Parathyroid adenoma (tissue), 2 donors: ENCODE measurements around the gene ATP8B1.

ENCODE experiments used
- H2AFZ ChIP-seq: fragments of 300-600 bp; sonication (generic); one replicate; pipeline ENCODE4 v1.7.0; 2017; ENCODE audit warnings: antibody characterized with exemption, mild to moderate bottlenecking
- H3K27ac ChIP-seq: fragments of 300-600 bp; sonication (generic); one replicate; pipeline ENCODE4 v1.7.0; 2017
- H3K27me3 ChIP-seq: fragments of 300-600 bp; sonication (generic); one replicate; pipeline ENCODE4 v1.7.0; 2017; ENCODE audit warnings: low read length; ENCODE audit not compliant: control insufficient read depth, insufficient read depth
- H3K36me3 ChIP-seq: fragments of 300-600 bp; sonication (generic); one replicate; pipeline ENCODE4 v1.7.0; 2017; ENCODE audit warnings: low read length; ENCODE audit not compliant: control insufficient read depth, insufficient read depth
- H3K4me1 ChIP-seq: fragments of 300-600 bp; sonication (generic); one replicate; pipeline ENCODE4 v1.7.0; 2017; ENCODE audit warnings: control low read depth
- H3K4me2 ChIP-seq: fragments of 300-600 bp; sonication (generic); one replicate; pipeline ENCODE4 v1.7.0; 2017; ENCODE audit warnings: low read length
- H3K4me3 ChIP-seq: fragments of 300-600 bp; sonication (generic); one replicate; pipeline ENCODE4 v1.7.0; 2017; ENCODE audit warnings: low read depth, low read length
- H3K79me2 ChIP-seq: fragments of 300-600 bp; sonication (generic); one replicate; pipeline ENCODE4 v1.7.0; 2017; ENCODE audit warnings: control low read depth
- H3K9ac ChIP-seq: fragments of 300-600 bp; sonication (generic); one replicate; pipeline ENCODE4 v1.7.0; 2017; ENCODE audit warnings: mild to moderate bottlenecking
- H3K9me3 ChIP-seq: fragments of 300-600 bp; sonication (generic); one replicate; pipeline ENCODE4 v1.7.0; 2017; ENCODE audit warnings: low read length; ENCODE audit not compliant: control insufficient read depth
- TF ChIP-seq, protein P1 (sequence below): fragments of 300-600 bp; sonication (generic); IDR thresholded peaks from one replicate; pipeline ENCODE4 v1.7.0; 2017; ENCODE audit warnings: antibody characterized with exemption, mild to moderate bottlenecking
- donor health status: primary hyperparathyroidism.

ATP8B1 gene

DNA sequence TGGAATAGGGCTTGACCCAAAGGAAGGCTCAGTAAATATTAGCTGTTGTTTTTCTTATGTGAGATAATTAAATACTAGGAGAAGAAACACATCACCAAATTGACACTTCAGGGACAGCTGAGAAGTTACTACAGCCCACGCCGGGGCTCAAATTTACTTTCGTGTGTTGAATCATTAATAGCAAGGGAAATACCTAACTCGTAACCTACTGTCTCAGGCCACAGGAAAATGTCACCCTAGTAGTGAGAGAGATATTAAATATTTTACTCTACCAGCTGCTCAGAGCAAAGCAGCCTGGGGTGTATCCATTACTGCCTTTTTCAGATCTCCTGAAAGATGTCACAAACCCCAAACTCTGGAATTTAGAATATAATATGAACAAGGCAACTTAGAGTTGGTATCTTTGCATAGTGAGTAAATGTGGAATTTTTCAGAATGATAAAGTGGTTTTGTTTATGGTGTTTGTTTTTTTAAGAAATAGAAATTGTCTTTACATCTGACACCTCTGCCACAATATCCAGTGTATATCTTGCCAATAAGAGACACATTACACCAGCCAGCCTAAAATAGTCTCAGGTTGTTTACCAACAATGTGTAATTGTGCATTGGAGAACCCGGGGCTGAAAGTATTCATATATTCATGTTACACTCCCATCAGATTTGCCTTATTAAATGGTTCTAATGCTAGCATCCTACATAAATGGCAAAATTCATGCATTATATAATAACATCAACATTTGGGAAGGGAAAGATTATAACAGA, 48.4 kb downstream of the ATP8B1 start:
- Histone ChIP-seq H3K27me3 (no peaks in the 10 kb centered on the region), H3K4me3 (no peak overlapping the region), H3K4me2 (no peak overlapping the region), H3K4me1 (peaks cover 3% of the 10 kb centered on the region), H3K36me3 (no peaks in the 10 kb centered on the region), H3K79me2 (no peaks in the 10 kb centered on the region), H2AFZ (no peak overlapping the region), H3K9me3 (no peaks in the 10 kb centered on the region), H3K27ac (no peak overlapping the region), H3K9ac (no peak overlapping the region)
- TF ChIP-seq, protein P1, sequence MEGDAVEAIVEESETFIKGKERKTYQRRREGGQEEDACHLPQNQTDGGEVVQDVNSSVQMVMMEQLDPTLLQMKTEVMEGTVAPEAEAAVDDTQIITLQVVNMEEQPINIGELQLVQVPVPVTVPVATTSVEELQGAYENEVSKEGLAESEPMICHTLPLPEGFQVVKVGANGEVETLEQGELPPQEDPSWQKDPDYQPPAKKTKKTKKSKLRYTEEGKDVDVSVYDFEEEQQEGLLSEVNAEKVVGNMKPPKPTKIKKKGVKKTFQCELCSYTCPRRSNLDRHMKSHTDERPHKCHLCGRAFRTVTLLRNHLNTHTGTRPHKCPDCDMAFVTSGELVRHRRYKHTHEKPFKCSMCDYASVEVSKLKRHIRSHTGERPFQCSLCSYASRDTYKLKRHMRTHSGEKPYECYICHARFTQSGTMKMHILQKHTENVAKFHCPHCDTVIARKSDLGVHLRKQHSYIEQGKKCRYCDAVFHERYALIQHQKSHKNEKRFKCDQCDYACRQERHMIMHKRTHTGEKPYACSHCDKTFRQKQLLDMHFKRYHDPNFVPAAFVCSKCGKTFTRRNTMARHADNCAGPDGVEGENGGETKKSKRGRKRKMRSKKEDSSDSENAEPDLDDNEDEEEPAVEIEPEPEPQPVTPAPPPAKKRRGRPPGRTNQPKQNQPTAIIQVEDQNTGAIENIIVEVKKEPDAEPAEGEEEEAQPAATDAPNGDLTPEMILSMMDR, result no peak

DNA sequence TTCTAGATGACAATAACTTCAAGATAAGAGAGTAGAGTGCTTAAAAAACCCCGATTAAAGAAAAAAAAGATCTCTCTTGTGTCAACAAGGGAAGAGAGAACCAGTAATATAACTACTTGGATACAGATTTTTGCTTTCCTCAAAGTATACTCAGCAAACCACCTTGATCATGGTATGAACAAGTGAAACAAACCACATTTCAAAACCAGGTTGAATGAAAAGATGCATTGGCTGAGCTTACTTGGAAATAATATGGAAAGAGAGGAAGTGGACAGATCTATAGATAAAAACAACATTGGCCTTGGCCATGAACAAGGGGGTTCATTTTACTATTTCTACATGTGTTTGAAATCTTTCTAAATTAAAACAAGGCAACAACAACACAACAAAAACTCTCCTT, 50.1 kb downstream of the ATP8B1 start:
- Histone ChIP-seq H3K4me2 (no peak overlapping the region), H3K79me2 (no peaks in the 10 kb centered on the region), H3K9ac (no peak overlapping the region), H2AFZ (no peak overlapping the region), H3K9me3 (no peaks in the 10 kb centered on the region), H3K4me3 (no peak overlapping the region), H3K36me3 (no peaks in the 10 kb centered on the region), H3K4me1 (peaks cover 3% of the 10 kb centered on the region), H3K27me3 (no peaks in the 10 kb centered on the region), H3K27ac (no peak overlapping the region)
- TF ChIP-seq, protein P1, result no peak

DNA sequence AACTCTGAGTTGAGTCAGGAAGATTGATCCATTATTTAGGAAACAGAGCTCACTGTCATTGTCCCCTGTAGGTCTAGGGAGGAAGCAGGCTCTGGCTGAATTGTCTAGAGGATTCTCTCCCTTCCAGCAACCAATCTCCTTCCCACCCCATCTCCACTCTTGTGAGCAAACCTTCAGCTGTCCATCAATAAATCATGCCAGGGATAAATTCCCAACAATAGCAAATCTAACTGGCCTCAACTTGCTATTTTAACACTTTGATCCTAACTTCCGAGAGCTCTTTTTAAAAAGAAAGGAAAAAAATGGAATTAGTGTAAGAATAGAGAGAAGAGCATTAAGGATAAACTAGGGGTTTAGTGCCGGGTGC, 53.5 kb downstream of the ATP8B1 start:
- H3K4me2 ChIP-seq, result no peak overlapping the region
- H3K4me3 ChIP-seq, result no peak overlapping the region
- no peaks in the 10 kb centered on the region for H3K79me2 ChIP-seq
- no peaks in the 10 kb centered on the region for H3K36me3 ChIP-seq
- no peak overlapping the region for H2AFZ ChIP-seq
- no peaks in the 10 kb centered on the region for H3K27me3 ChIP-seq
- H3K27ac ChIP-seq, result no peak overlapping the region
- no peak overlapping the region for H3K9ac ChIP-seq
- no peaks in the 10 kb centered on the region for H3K9me3 ChIP-seq
- TF ChIP-seq, protein P1, result no peak
- no peaks in the 10 kb centered on the region for H3K4me1 ChIP-seq

DNA sequence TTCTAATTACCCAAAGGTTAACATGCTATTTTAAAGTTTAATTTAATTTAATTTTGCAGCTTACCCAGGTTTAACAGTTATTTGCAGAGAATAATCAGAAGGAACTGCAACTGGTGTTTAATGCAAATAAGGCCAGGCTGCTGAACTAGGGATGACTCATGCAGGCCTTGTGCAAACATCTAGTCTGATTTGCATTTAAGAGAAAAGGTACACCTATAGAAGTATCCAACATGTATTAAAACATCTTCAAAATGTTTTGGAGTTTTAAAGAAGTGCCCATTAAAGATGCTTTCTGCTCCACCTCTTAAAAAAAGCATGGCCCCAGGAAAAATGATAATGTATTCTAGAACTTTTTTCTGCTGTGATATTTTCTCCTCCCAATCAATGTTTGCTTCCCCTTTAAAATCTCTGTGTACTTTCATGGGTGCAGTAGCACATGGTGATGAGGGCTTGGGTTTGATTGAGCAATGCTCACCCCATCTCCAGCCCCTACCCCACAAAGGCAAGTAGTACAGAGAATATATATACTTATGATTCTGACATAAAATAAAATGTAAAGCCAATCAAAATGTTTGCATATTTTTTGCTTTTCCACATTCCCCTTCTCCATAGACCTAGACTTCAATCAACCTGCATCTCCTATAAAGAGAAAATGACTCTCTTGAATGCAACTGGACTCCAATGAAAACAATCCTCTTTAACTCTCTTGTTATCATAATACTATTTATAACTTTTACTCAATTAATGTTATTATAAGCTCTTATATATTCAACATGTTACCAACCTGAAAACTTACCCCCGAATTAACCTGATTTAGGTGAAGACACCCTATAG, 54.1 kb downstream of the ATP8B1 start:
- H3K9me3 ChIP-seq, result no peaks in the 10 kb centered on the region
- H3K36me3 ChIP-seq, result no peaks in the 10 kb centered on the region
- H3K4me3 ChIP-seq, result no peak overlapping the region
- no peaks in the 10 kb centered on the region for H3K4me1 ChIP-seq
- H3K27me3 ChIP-seq, result no peaks in the 10 kb centered on the region
- H2AFZ ChIP-seq, result no peak overlapping the region
- TF ChIP-seq, protein P1, result no peak
- H3K4me2 ChIP-seq, result no peak overlapping the region
- no peaks in the 10 kb centered on the region for H3K79me2 ChIP-seq
- no peak overlapping the region for H3K27ac ChIP-seq
- H3K9ac ChIP-seq, result no peak overlapping the region
